SU-DHL-6 (cell line): Measurements from ENCODE around the gene VWA8.

Experiments used
- EZH2phosphoT487 ChIP-seq: fragments of 200-600 bp; sonication (generic), shearing (Covaris generic); conservative IDR thresholded peaks from 2 replicates; pipeline ENCODE4 v1.6.1; 2018; ENCODE audit warnings: mild to moderate bottlenecking, antibody characterized with exemption, low read length, moderate library complexity, mixed read lengths
- TF ChIP-seq, protein P1 (sequence below): fragments of 200-600 bp; sonication (generic); IDR thresholded peaks from one replicate; pipeline ENCODE4 v1.5.1; 2017; ENCODE audit warnings: antibody characterized with exemption, mild to moderate bottlenecking, low read length, moderate library complexity; ENCODE audit not compliant: insufficient read depth, poor library complexity, severe bottlenecking

DNA sequence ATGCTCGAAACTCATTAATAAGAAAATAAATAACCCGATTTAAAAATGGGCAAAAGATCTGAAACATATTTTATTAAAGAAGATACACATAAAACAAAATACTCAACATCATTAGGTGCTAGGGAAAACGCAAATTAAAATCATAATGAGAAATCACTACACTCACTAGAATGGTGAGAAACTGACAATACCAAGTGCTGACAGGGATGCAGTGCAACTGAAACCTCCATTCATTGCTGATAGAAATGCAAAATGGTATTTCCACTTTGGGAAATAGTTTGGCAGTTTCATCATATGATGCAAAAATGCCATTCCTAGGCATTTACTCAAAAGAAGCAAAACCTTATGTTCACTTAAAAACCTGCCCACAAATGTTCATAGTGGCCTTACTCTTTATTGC, 278.1 kb downstream of the VWA8 start:
- TF ChIP-seq, protein P1, sequence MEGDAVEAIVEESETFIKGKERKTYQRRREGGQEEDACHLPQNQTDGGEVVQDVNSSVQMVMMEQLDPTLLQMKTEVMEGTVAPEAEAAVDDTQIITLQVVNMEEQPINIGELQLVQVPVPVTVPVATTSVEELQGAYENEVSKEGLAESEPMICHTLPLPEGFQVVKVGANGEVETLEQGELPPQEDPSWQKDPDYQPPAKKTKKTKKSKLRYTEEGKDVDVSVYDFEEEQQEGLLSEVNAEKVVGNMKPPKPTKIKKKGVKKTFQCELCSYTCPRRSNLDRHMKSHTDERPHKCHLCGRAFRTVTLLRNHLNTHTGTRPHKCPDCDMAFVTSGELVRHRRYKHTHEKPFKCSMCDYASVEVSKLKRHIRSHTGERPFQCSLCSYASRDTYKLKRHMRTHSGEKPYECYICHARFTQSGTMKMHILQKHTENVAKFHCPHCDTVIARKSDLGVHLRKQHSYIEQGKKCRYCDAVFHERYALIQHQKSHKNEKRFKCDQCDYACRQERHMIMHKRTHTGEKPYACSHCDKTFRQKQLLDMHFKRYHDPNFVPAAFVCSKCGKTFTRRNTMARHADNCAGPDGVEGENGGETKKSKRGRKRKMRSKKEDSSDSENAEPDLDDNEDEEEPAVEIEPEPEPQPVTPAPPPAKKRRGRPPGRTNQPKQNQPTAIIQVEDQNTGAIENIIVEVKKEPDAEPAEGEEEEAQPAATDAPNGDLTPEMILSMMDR = no peak
- no peak for TF ChIP-seq EZH2phosphoT487
